T47D (cell line): ENCODE data around the gene AGR2.

Source experiments
- DNase-seq, 2 experiments: peaks; one replicate each; pipeline versions ENCODE4 v3.0.0 to v3.0.0-alpha.2; 2011 to 2012; ENCODE audit warnings: low read depth in 1 of 2, low spot score in 1 of 2
- JUND ChIP-seq: IDR thresholded peaks from 2 replicates; pipeline ENCODE4 v1.6.1; 2012; ENCODE audit warnings: low read depth
- in situ Hi-C: cut with HindIII; loops from 2 replicates; pipeline ENCODE4 v1.10.0; 2016; ENCODE audit warnings: low sequenced_read_pairs, low pct_unique_long_range_greater_than_20kb

Gene AGR2

DNA sequence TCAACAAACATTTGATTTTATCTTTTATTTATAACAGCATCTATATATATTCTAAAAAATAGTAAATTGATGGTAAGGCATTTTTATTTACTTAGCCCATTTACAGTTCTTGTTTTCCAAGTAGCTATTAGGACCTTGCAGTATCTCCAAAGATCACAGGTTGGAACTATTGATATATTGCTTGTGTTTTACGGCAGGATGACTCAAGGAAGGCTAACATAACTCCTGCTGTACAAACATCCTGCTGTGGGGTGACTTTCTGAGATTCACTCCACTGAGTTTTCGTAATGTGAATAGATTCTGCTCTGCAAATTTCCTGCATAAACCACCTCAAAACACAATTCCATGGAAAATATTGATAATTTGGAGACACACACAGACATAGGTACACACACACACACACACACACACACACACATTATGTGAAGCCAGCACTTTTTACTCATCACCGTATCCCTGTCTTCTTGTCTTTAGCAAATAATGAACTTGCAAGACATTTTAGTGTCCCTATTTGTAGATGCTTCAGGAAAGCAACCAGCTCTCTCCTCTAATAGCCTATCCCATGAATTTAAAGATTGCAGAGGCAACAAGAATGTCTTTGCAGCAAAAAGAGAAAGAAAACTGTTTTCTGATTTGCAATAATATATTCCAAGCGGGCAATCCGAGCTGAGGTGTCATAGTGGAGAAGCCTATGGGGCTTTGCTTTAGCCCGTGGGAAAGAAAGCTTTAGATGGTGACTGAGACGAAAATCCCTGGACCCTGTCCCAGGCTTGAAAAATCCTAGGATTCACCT, 722 bp downstream of the AGR2 start:
- in situ Hi-C loops, result no loop called here
- peak; percentile 91 for TF ChIP-seq JUND
- peak in 1 of 2 experiments; percentile 85 for DNase-seq

DNA sequence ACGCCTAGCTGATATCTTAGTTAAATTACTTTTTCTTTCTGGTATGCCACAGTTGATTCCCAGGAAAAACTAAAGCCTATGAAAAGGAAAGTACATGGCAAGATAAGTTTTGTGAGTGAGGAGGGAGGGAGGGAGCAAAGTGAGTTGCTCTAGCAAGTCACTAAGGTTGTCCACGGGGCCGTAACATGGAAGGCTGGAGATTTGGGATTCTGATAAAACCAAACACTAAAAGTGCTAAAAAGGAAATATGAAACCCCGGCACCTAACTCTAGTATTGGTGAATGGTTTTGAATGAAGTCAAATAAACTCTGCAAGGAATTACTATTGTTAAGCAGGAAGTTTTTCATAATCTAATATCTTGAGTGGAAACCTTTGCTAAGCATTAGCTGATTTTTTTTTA, 1.7 kb downstream of the AGR2 start:
- no peak for TF ChIP-seq JUND
- in situ Hi-C loops, result no loop called here
- DNase-seq, result no peak

DNA sequence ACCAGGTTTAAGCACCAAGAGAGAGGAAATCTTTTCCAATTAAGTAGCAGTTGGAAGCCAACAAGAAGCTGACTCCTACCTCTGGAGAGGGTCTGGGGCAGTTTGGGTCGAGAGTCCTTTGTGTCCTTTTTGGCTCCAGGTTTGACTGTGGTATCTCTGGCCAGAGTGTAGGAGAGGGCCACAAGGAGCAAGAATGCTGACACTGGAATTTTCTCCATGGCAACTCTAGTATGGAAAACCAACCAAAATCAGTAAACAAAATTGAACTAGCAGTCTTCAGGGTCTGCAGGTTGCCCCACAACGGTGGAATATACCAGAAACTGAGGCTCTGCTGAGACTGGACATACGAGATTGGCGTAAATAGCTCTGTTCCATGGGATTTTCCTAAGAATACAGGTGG, 3.2 kb downstream of the AGR2 start:
- no peak for TF ChIP-seq JUND
- in situ Hi-C loops, result no loop called here
- DNase-seq, result no peak

DNA sequence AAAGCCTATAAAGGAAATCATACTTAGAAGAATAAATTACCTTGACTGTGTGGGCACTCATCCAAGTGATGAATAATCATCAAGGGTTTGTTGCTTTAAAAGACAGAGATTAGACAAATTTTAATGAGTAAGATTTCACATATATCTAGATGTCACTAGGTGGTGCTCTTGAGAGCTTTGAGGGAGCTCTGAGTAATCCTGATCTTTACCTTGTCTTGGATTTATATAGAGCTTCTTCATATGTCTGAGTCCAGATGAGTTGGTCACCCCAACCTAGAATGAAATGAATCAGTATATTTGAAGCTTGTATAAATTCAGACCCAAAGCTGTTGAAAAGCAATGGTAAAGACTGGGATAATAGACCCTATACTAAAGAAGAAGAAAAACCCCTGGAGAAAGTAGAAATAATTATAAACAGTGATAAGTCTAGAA, 3.7 kb downstream of the AGR2 start:
- peak; percentile 67 to 86 for DNase-seq
- TF ChIP-seq JUND, result no peak
- in situ Hi-C loops, result no loop called here

DNA sequence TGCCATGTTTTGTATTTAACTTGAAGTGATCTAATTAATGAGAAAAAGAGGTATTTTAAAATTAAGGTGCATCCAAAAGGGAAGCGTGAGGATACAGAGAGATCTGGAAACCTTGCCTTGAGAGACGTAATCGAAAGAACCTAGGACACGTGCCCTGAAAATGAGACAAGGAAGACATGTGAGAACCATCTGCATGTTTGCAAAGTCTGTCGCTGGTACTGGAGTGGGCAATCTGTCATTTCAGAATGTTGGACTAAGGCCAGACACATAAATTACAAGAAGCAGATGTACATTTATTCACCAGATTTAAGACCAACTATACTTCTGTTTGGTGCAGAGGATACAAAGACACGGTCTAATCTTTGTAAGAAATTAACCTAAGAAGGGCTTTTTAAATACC, 9.2 kb downstream of the AGR2 start:
- no peak for TF ChIP-seq JUND
- DNase-seq, result no peak
- in situ Hi-C loops, result no loop called here

DNA sequence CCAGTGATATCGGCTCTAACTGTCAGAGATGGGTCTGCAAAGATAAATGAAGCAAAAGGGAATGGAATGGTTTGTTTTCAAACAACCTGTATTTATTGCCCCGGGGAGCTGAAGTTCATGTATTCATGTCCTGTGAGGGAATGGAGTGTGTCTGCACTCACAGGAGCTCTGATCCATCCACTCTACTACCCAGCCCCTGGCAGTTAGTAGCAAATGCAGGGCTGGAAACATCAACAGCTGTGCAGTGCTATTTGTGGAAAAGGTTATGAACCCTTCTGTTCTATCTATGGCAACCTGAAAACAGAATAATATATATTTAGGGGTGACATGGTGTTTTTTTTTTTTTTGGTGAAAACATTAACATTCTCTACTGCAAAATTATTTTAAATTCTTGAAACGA, 9.8 kb downstream of the AGR2 start:
- no peak for DNase-seq
- TF ChIP-seq JUND, result no peak
- in situ Hi-C loops, result no loop called here

DNA sequence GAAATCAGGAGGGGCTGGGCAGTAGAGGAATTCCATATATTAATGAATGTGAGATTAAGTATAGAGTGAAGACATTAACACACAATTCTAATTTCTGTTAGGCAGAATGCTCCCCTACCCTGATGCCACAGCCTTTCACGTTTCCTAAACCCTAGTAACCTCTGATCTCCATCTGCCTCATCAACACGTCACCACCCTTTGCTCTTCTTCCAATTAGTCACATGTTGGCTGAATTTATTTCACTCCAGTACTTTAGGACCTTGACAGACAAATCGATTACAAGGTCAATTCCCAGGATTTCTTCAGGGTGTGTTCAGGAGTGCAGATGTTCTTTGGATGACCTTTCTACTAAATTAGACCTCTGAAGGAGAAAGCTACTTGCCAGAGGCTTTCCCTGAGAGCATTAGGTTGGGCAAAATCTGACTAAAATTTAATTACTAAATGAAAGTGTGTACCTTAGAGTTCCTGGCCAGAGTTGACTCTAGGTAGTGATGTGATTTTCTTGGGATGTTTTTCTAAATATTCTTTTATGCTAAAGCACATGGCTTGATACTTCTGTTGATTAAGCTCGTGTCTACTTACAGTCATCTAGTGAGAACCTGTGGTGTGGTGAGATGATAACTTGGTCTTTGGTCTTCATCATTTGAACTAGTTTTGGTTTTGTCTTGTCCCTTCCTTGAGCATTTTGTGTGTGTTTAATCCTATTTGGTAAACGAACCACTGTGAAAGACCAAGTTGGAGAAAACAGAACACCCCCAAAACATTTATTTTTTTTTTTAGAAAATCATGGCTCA, 12.7 kb downstream of the AGR2 start:
- in situ Hi-C loops, result no loop called here

DNA sequence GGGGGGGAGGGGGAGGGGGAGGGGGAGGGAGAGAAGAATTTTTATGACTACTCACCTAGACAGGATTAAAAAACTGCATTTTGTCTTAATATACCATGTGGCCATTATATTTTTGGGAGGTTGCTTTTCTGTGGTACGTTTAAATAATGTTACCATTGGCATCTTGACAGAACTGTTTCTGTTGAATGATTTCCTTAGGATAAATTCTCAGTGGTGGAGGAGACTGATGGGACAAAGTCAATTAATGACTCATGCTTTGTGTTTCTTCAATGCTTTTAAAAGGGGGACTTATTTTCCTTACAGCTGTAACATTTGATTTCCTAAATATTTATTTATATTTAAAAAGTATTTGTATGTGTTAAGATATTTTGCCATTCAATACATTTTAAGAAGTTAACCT, 13.7 kb downstream of the AGR2 start:
- TF ChIP-seq JUND, result no peak

More for the DNA sequence above, 12.7 kb downstream of the AGR2 start:
- no peak for TF ChIP-seq JUND
- DNase-seq, result no peak

DNA sequence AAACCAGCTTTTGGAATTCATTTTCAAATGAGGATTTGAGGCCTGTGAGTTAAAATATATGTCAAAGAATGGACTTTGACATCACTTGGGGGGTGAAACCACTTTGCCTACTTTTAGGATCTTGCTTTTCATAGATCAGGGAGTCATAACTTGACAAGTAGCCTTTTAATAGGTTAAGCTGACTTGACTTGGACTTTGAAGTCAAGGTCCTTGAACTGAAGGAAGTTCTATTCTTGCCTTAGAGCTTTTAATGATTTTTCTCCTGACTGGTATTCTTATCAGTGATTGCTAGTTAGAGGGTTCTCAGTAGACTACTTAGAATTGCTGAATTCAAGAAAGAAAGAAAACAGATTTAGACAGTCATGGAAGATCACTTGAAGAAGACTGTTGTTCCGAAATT, 17.7 kb downstream of the AGR2 start:
- DNase-seq, result no peak
- in situ Hi-C loops, result no loop called here
- TF ChIP-seq JUND, result no peak

More for the DNA sequence above, 13.7 kb downstream of the AGR2 start:
- no peak for DNase-seq
- in situ Hi-C loops, result no loop called here

DNA sequence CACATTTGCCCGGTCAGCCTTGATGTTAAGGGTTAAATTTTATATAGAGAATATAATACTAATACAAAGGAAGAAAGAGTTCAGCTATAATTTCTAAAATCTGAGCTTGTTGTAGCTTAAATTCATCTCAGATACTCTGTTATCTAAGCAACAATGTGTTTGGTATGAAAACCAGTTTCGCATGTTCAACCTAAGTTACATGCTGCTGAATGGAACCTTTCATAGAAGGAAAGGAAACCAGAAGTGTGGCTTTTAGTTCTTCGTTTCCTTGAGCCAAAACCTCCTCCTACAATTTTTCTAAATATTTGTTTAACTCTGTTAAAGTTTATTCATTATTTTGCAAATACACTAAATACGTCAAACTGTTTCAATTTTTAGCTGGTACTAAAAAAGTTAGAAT, 18.5 kb downstream of the AGR2 start:
- in situ Hi-C loops, result no loop called here
- TF ChIP-seq JUND, result no peak
- DNase-seq, result peak in 1 of 2 experiments; percentile 55

DNA sequence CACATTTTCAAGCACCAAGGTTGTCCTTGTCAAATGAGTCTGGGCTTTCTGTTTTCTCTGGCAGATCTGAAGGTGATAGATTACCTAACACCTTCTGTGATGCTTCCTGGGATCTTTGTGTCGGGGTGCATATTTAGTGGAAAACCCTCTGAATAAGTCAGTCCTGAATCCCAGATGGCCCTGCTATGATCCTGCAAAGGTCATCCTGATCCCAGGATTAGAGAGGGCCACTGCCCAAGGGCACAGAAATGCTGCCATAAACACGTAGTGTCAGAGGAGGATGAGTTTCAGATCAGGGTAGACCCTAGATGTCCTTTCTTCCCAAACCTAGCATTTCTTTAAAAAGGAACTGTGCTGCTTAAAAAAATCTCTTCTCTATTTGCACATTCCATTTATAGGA, 19.0 kb downstream of the AGR2 start:
- in situ Hi-C loops, result no loop called here
- TF ChIP-seq JUND, result no peak
- no peak for DNase-seq

DNA sequence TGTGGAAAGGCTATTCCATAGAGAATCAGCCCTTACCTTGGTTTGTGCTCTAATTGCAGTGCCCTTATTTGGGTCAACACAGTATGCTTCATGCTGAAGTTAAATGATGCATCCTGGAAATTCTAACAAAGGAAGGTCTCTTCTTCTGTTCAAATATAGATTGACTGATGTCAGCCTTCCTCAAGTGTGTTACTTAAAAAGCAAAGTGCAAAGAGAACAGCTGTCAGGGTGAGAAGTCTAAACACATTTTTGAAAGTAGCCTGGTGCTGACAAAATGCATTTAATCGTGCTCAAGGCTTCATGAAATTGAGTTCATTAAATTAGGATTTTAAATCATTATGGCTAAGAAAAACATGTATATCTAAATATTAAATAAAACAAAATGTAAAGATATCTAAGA, 19.5 kb downstream of the AGR2 start:
- no peak for TF ChIP-seq JUND
- in situ Hi-C loops, result no loop called here
- DNase-seq, result no peak

DNA sequence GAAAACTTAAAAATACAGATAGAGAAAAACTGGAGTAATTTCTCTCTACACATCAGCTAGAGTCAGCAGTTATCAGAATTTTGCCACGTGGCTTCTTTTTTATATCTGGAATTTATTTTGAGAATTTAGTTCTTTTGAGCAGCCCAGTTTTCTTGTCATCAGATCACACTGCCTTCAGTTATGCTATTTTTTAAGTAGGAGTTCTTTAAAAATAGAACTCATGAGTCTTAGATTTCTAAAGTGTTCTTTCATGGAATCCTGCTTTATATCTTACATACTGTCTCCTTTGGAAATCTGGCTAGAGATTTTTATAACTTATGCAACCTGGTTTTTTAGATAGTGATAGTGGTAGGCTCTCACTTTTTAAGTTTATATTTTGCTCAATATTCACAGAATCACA, 24.2 kb downstream of the AGR2 start:
- no peak for TF ChIP-seq JUND
- in situ Hi-C loops, result no loop called here

More for the DNA sequence above, 24.2 kb downstream of the AGR2 start:
- DNase-seq, result no peak
